Activated T-cell treated with anti-CD3 and anti-CD28 coated beads for 1 hour (primary cell): ENCODE data around the gene MAP4K4.

Source experiments
- DNase-seq: peaks from one replicate; pipeline ENCODE4 v3.0.0-alpha.2; 2020; ENCODE audit warnings: low read depth

Gene MAP4K4

GRCh38 chr2:101697124-101698013, at the start of gene MAP4K4:
TSS of gene MAP4K4 (plus strand) at chr2:101697707. CDS start at chr2:101698081, 374 bp downstream.
- peak; percentile 70 for DNase-seq

GRCh38 chr2:101653469-101653868, 44.0 kb upstream of the MAP4K4 start:
- DNase-seq, result no peak

GRCh38 chr2:101655702-101656422, 41.6 kb upstream of the MAP4K4 start:
- DNase-seq, result no peak

GRCh38 chr2:101657787-101658186, 39.7 kb upstream of the MAP4K4 start:
- DNase-seq, result no peak

- no peak for DNase-seq
These were observed 39.1 kb upstream of the MAP4K4 start for GRCh38 chr2:101658387-101658786.

- no peak for DNase-seq
These were observed 32.2 kb upstream of the MAP4K4 start for GRCh38 chr2:101665312-101665711.

GRCh38 chr2:101667823-101668222, 29.7 kb upstream of the MAP4K4 start:
- no peak for DNase-seq

- no peak for DNase-seq
These were observed 25.5 kb upstream of the MAP4K4 start for GRCh38 chr2:101672047-101672446.

- DNase-seq, result no peak
These were observed 23.6 kb upstream of the MAP4K4 start for GRCh38 chr2:101673920-101674319.

GRCh38 chr2:101675512-101675911, 22.0 kb upstream of the MAP4K4 start:
- DNase-seq, result no peak

GRCh38 chr2:101676674-101677073, 20.8 kb upstream of the MAP4K4 start:
- no peak for DNase-seq

- DNase-seq, result no peak
These were observed 19.8 kb upstream of the MAP4K4 start for GRCh38 chr2:101677658-101678057.

GRCh38 chr2:101678379-101678778, 19.1 kb upstream of the MAP4K4 start:
- no peak for DNase-seq

- DNase-seq, result no peak
These were observed 18.3 kb upstream of the MAP4K4 start for GRCh38 chr2:101679037-101679726.

GRCh38 chr2:101679801-101680487, 17.6 kb upstream of the MAP4K4 start:
- DNase-seq, result no peak

GRCh38 chr2:101682311-101682710, 15.2 kb upstream of the MAP4K4 start:
- DNase-seq, result no peak

GRCh38 chr2:101684313-101684712, 13.2 kb upstream of the MAP4K4 start:
- no peak for DNase-seq

- no peak for DNase-seq
These were observed 9.2 kb upstream of the MAP4K4 start for GRCh38 chr2:101688261-101688660.

- no peak for DNase-seq
These were observed 8.2 kb upstream of the MAP4K4 start for GRCh38 chr2:101689114-101689825.

- no peak for DNase-seq
These were observed 6.9 kb upstream of the MAP4K4 start for GRCh38 chr2:101690547-101691152.

GRCh38 chr2:101692041-101692440, 5.5 kb upstream of the MAP4K4 start:
- no peak for DNase-seq
